Fibroblast of villous mesenchyme (primary cell): ENCODE results near the gene CCL21. TPM values are rescaled to one million over a fixed set of nuclear protein-coding genes. Genes with fewer than 3 reads are reported as not detected.
A peak's percentile ranks its signal among the peaks of the same experiment; 100 is the strongest.

Source experiments
- DNase-seq: peaks from one replicate; pipeline ENCODE4 v3.0.0-alpha.2; 2010; ENCODE audit warnings: low read depth
- H3K4me3 ChIP-seq: 2 replicates; pipeline ENCODE4 v1.5.1; 2011; ENCODE audit warnings: low read depth, mild to moderate bottlenecking, low read length
- total RNA-seq: library from RNA; depleted of rRNA; stranded (reverse); fragments of >200 nt; gene quantifications from 2 replicates; pipeline ENCODE4 v1.2.3, GENCODE V29; 2012
- TF ChIP-seq, protein P1 (sequence below): IDR thresholded peaks from 2 replicates; pipeline ENCODE4 v1.5.1; 2012; ENCODE audit warnings: low read depth, mild to moderate bottlenecking, low read length; ENCODE audit not compliant: insufficient read depth

The CCL21 gene
- total RNA-seq, 1 donor = not detected

DNA sequence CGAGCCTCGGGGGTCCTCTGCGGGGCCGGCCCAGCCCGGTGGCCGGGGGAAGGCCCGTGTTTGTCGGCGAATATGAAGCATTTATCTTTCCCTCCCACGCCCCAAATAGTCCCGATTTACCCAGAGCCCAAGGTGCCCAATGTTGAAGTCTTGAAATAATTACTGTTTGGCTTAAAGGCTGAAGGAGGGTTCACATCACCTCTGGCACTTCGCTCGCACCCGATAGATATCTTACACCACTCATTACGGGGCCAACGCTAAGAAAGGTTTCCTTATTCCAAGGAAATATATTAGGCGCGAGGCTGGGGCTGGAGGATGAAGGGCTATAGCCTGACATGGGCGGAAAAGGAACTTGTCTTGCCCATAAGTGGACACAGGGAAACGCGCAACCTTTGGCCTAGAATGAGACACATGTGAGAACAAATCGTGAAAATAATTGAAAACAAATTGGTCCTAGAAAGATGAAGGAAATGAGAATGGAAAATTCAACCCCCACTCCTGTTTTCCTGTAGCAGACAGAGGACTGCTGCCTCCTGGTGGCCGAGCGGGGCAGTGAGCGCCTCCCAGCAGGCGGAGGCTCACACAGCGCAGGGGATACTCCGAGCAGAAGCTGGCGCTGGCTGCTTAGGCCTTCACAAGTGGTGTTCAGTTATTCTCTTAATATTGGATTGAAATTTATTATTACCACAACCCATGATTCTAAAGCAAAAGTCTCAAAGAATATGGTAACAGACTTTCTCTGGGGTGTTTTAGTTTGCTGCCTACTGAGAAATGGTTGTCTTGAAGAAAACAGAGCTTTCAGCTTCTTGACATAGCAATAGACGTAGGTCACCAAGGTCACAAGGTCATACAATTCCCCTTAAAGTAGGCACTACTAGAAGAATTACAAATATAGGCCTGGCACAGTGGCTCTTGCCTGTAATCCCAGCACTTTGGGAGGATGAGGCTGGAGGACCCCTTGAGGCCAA is 7.9 kb downstream of the CCL21 start:
- peak overlapping the region; percentile 61 for H3K4me3 ChIP-seq
- peak; percentile 83 for DNase-seq
- TF ChIP-seq, protein P1, sequence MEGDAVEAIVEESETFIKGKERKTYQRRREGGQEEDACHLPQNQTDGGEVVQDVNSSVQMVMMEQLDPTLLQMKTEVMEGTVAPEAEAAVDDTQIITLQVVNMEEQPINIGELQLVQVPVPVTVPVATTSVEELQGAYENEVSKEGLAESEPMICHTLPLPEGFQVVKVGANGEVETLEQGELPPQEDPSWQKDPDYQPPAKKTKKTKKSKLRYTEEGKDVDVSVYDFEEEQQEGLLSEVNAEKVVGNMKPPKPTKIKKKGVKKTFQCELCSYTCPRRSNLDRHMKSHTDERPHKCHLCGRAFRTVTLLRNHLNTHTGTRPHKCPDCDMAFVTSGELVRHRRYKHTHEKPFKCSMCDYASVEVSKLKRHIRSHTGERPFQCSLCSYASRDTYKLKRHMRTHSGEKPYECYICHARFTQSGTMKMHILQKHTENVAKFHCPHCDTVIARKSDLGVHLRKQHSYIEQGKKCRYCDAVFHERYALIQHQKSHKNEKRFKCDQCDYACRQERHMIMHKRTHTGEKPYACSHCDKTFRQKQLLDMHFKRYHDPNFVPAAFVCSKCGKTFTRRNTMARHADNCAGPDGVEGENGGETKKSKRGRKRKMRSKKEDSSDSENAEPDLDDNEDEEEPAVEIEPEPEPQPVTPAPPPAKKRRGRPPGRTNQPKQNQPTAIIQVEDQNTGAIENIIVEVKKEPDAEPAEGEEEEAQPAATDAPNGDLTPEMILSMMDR = peak; percentile 99

DNA sequence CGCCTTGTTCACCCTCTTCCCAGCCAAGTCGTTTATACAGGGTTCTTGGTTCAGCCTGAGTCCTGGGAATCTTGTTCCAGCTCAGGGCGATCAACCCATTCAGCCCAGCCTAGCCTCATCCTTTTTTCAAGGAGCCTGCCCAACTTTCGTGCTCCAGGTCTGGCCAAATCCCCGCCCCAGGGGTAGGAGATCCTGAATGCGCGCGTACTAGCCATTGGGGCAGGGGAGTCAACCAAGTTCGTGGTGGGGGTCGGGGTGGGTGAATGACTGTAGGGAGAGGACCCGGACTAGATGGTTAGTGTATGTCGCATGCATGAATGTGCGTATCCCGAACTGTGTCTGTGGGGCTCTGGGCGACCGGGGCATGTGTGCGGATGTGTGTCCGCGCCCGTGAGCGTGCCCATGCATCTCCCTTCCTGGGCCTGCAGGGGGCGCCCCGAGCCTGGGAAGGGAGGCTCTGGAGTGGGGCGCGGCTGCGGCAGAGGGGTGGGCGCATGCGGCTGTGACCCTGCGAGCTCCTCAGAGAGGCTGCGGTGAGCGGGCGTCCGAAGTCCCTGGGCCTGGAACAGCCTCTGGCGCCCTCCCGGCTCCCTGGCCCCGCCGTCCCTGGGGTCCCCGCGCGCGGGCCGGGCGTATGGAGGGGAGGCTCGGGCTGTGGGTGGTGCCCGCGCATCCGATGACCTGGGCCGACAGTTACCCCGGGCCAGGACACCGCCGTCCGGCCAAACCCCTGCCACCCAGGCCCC is 8.7 kb downstream of the CCL21 start:
- peak overlapping the region; percentile 61 for H3K4me3 ChIP-seq
- DNase-seq = peak; percentile 48
- TF ChIP-seq, protein P1 = peak; percentile 79

DNA sequence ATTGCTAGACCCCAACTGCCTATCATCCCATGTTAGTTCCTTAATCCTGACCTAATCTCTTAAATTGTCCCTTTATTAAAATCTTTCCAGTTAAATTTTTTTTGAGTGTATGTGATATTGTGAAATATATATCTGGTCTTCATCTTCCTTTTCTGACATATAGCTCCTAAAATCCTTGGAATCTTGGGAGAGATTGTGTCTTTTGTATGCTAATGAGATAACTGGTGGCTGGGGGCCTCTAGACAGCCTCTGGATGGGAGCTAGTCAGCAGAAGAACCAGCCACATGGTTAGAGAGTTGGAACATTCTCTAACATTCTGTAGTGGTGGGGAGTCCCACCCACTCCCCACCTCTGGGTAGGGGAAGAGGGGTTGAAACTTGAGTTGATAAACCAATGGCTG is 15.1 kb downstream of the CCL21 start:
- DNase-seq = no peak
- no peak overlapping the region for H3K4me3 ChIP-seq
- TF ChIP-seq, protein P1 = no peak

DNA sequence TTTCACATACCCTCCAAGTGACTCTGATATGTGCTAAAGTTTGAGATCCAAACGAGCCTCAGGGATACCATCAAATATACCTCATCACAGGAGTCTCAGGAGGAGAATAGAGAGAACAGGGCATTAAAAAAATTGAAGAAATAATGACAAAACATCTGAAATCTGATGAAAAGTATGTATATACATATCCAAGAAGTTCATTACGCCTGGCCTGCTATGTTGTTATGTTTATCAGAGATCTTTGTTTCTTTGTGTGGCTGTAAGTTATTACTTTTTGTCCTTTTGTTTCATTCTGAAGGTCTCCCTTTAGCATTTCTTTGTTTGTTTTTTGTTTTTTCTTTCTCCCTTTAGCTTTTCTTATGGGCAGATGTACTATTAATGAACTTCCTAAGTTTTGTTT is 16.4 kb downstream of the CCL21 start:
- H3K4me3 ChIP-seq = no peak overlapping the region
- DNase-seq = no peak
- TF ChIP-seq, protein P1 = no peak

DNA sequence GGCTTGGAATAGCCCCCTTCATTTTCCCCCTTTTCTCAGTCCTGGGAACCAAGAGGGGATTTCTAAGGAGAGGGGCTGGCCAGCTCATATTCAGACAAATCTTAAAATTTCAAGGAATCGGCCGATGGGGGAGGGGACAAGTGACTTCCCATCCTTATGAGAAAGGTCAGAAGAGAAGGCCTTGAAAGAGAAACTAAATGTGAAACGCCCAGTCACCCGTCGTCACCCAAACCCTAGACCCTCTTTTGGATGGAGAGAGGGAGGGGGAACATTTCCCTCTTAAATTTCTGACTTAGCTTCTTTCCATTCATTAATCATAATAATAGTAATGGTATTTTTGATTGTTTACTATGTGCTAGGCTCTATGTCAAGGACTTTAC is 18.0 kb downstream of the CCL21 start:
- TF ChIP-seq, protein P1 = no peak
- H3K4me3 ChIP-seq = no peak overlapping the region
- no peak for DNase-seq

DNA sequence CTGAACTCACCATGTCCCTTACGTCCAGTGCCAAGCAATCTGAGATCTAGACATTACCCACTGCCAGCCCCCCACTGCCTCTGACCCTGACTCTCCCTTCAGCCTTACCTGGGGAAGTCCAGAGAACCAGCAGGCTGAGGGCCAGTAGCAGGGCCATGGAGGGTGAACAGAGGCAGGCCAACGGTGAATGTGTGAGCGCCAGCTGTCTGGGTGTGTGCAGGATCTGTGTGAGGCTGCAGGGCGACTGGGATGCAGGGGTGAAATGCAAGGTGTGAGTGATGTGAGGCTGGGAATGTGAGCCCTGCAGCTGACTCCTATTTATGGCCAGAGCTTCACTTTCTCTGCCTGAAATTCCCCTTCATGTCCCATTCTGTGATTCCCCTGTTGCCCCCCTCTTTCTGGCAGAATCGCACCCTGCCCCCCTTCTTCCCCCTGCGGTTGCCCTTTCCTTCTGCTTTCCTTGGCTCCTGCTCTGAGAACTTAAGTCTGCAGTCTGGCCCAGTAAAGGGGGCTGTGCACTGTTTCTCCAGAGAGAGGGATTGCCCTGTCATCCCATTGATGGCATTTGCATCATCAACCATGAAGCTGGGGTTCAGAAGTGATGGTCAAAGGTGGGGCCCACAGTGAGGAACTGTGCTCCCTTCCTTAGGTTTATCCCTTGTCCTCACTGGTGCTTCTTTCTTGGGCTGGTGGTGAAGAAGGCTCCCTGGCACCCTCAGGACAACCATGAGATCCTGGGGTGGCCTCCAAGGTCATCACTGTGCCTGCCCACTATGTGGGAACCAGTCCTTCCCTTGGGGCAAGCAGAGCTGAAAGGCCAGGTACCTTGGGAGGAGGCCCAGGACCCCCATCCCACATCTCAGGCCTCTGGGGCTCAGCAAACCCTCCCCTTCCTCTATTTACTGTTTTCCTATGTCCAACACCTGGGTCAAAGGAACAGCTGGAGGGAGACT is 18.7 kb downstream of the CCL21 start, which contains the start of gene CCL19:
Gene CCL19, minus strand, starts transcription at position 294 of the 953 bp plus-strand sequence. Its CDS starts 137 bp downstream, at position 157.
- no peak for DNase-seq
- H3K4me3 ChIP-seq = no peak within 1 kb of the TSS
- TF ChIP-seq, protein P1 = no peak
